ENCODE data around the gene S100A8.

S100A8 gene

GRCh38 chr1:153345187-153346076 lies 45.4 kb downstream of the S100A8 start:
- Histone ChIP-seq H3K27me3 (ENCODE audit: insufficient read depth, low read length) (peaks cover 87% of the 10 kb centered on the region), H3K36me3 (ENCODE audit: insufficient read depth, low read length) (no peaks in the 10 kb centered on the region), H2AFZ (ENCODE audit: low read length, unreplicated experiment) (no peak overlapping the region), H3K4me1 (ENCODE audit: control insufficient read depth, insufficient read depth, low read length, unreplicated experiment) (no peaks in the 10 kb centered on the region), H3K4me3 (ENCODE audit: low read depth, low read length) (no peak overlapping the region), H3K27ac (ENCODE audit: low read depth, low read length) (no peak overlapping the region), H3K79me2 (ENCODE audit: control insufficient read depth, insufficient read depth, low read length, unreplicated experiment) (no peaks in the 10 kb centered on the region)

GRCh38 chr1:153344718-153345025 lies 46.2 kb downstream of the S100A8 start:
- peaks cover 81% of the 10 kb centered on the region for H3K27me3 ChIP-seq (ENCODE audit: insufficient read depth, low read length)
- no peak overlapping the region for H3K27ac ChIP-seq (ENCODE audit: low read depth, low read length)
- no peak overlapping the region for H2AFZ ChIP-seq (ENCODE audit: low read length, unreplicated experiment)
- H3K4me1 ChIP-seq (ENCODE audit: control insufficient read depth, insufficient read depth, low read length, unreplicated experiment) = no peaks in the 10 kb centered on the region
- H3K4me3 ChIP-seq (ENCODE audit: low read depth, low read length) = no peak overlapping the region
- H3K79me2 ChIP-seq (ENCODE audit: control insufficient read depth, insufficient read depth, low read length, unreplicated experiment) = no peaks in the 10 kb centered on the region
- H3K36me3 ChIP-seq (ENCODE audit: insufficient read depth, low read length) = no peaks in the 10 kb centered on the region

GRCh38 chr1:153343811-153344717 lies 46.8 kb downstream of the S100A8 start:
- Histone ChIP-seq H3K27me3 (ENCODE audit: insufficient read depth, low read length) (peaks cover 79% of the 10 kb centered on the region), H3K36me3 (ENCODE audit: insufficient read depth, low read length) (no peaks in the 10 kb centered on the region), H2AFZ (ENCODE audit: low read length, unreplicated experiment) (no peak overlapping the region), H3K4me3 (ENCODE audit: low read depth, low read length) (no peak overlapping the region), H3K4me1 (ENCODE audit: control insufficient read depth, insufficient read depth, low read length, unreplicated experiment) (no peaks in the 10 kb centered on the region), H3K79me2 (ENCODE audit: control insufficient read depth, insufficient read depth, low read length, unreplicated experiment) (no peaks in the 10 kb centered on the region), H3K27ac (ENCODE audit: low read depth, low read length) (no peak overlapping the region)

- H2AFZ ChIP-seq (ENCODE audit: low read length, unreplicated experiment) = no peak overlapping the region
- no peaks in the 10 kb centered on the region for H3K79me2 ChIP-seq (ENCODE audit: control insufficient read depth, insufficient read depth, low read length, unreplicated experiment)
- H3K4me3 ChIP-seq (ENCODE audit: low read depth, low read length) = no peak overlapping the region
- peaks cover 75% of the 10 kb centered on the region for H3K27me3 ChIP-seq (ENCODE audit: insufficient read depth, low read length)
- H3K36me3 ChIP-seq (ENCODE audit: insufficient read depth, low read length) = no peaks in the 10 kb centered on the region
- no peaks in the 10 kb centered on the region for H3K4me1 ChIP-seq (ENCODE audit: control insufficient read depth, insufficient read depth, low read length, unreplicated experiment)
- no peak overlapping the region for H3K27ac ChIP-seq (ENCODE audit: low read depth, low read length)
These were observed 47.7 kb downstream of the S100A8 start for GRCh38 chr1:153343040-153343681.

DNA sequence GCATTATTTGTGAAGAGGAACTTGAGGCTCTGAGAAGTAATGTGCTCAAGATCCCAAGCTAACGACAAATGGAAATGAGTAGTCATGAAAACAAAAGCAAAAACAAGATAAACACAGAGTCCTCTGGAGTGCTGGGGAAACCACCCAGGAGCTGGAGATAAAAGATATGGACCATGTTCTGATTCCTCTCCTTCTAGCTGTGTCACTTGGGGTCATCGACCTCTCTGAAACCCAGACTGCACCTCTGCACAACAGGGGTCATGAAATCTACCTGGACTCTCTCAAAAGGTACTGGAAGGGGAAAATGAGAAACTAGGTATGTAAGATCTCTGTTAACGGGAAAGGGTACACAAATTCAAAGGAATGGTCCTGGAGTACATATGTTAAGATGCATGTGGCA lies 48.7 kb downstream of the S100A8 start:
- Histone ChIP-seq H3K27ac (ENCODE audit: low read depth, low read length) (no peak overlapping the region), H3K4me1 (ENCODE audit: control insufficient read depth, insufficient read depth, low read length, unreplicated experiment) (no peaks in the 10 kb centered on the region), H3K27me3 (ENCODE audit: insufficient read depth, low read length) (peaks cover 68% of the 10 kb centered on the region), H3K36me3 (ENCODE audit: insufficient read depth, low read length) (no peaks in the 10 kb centered on the region), H3K79me2 (ENCODE audit: control insufficient read depth, insufficient read depth, low read length, unreplicated experiment) (no peaks in the 10 kb centered on the region), H2AFZ (ENCODE audit: low read length, unreplicated experiment) (no peak overlapping the region), H3K4me3 (ENCODE audit: low read depth, low read length) (no peak overlapping the region)

- Histone ChIP-seq H3K27ac (ENCODE audit: low read depth, low read length) (no peak overlapping the region), H2AFZ (ENCODE audit: low read length, unreplicated experiment) (no peak overlapping the region), H3K4me3 (ENCODE audit: low read depth, low read length) (no peak overlapping the region), H3K27me3 (ENCODE audit: insufficient read depth, low read length) (peaks cover 65% of the 10 kb centered on the region), H3K79me2 (ENCODE audit: control insufficient read depth, insufficient read depth, low read length, unreplicated experiment) (no peaks in the 10 kb centered on the region), H3K4me1 (ENCODE audit: control insufficient read depth, insufficient read depth, low read length, unreplicated experiment) (no peaks in the 10 kb centered on the region), H3K36me3 (ENCODE audit: insufficient read depth, low read length) (no peaks in the 10 kb centered on the region)
These were observed 49.4 kb downstream of the S100A8 start for GRCh38 chr1:153341431-153341934.

DNA sequence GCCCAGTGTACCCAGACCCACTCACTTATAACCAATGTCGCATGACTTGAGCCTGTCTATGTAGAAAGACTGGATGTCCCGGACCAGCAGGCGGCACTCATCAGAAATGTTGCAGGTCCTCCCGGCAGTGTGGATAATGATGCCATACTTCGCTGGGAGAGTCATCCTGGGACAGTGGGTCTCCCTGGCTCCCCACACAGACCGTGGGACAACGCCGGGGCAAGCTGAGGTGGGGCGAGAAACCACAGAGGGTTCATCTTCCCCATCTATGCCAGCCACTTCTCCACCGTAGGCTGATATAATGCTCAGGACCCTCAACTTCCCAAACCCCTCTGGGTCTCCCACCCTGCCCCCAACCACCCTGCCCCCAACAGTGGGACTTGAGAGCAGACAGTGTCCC lies 50.5 kb downstream of the S100A8 start:
- Histone ChIP-seq H3K36me3 (ENCODE audit: insufficient read depth, low read length) (no peaks in the 10 kb centered on the region), H3K27ac (ENCODE audit: low read depth, low read length) (no peak overlapping the region), H3K4me3 (ENCODE audit: low read depth, low read length) (no peak overlapping the region), H3K4me1 (ENCODE audit: control insufficient read depth, insufficient read depth, low read length, unreplicated experiment) (no peaks in the 10 kb centered on the region), H2AFZ (ENCODE audit: low read length, unreplicated experiment) (no peak overlapping the region), H3K27me3 (ENCODE audit: insufficient read depth, low read length) (peaks cover 54% of the 10 kb centered on the region), H3K79me2 (ENCODE audit: control insufficient read depth, insufficient read depth, low read length, unreplicated experiment) (no peaks in the 10 kb centered on the region)

All from ACC112 (cell line).